Ovary (tissue), 9 donors: ENCODE measurements around the gene ACER3. TPM values are rescaled to one million over a fixed set of nuclear protein-coding genes. Genes with fewer than 3 reads are reported as not detected.
A peak's percentile ranks its signal among the peaks of the same experiment; 100 is the strongest.

Source experiments
- DNase-seq, 5 donors: peaks; one replicate each; pipeline ENCODE4 v3.0.0-alpha.2; 2019 to 2020
- H3K27ac ChIP-seq, 2 donors: fragments of 200-600 bp; one replicate each; pipeline versions ENCODE4 v1.5.1 to v1.8.0; 2019 to 2022
- H3K27me3 ChIP-seq: fragments of 200-600 bp; one replicate; pipeline ENCODE4 v1.8.0; 2022
- H3K36me3 ChIP-seq: fragments of 200-600 bp; sonication (generic); one replicate; pipeline ENCODE4 v1.5.1; 2019
- H3K4me1 ChIP-seq: one replicate; pipeline ENCODE4 v1.8.1; 2013; ENCODE audit warnings: mild to moderate bottlenecking, moderate library complexity; ENCODE audit not compliant: insufficient read depth
- H3K4me3 ChIP-seq: fragments of 200-600 bp; sonication (generic); one replicate; pipeline ENCODE4 v1.5.1; 2017
- H3K9me3 ChIP-seq, 2 donors: fragments of 200-600 bp in 1 of 2; sonication (generic) in 1 of 2; one replicate each; pipeline versions ENCODE4 v1.5.1 to v1.8.1; 2013 to 2019; ENCODE audit warnings: mild to moderate bottlenecking in 1 of 2, moderate library complexity in 1 of 2
- EP300 ChIP-seq: sonication (generic); formaldehyde crosslinking; IDR thresholded peaks from one replicate; pipeline ENCODE4 v1.6.1; 2017; ENCODE audit warnings: antibody characterized with exemption
- WGBS, 3 donors: extraction: QIAGEN DNeasy Blood & Tissue Kit in 1 of 3; methylation state at CpG; one replicate each; pipeline versions ENCODE4 v1.1.5 to v1.1.7; 2013 to 2017; 5-methylcytosine and 5-hydroxymethylcytosine counted together
- intact Hi-C, 4 donors: fragments of 100-400 bp; cut with DNase I; formaldehyde crosslinking; loops; one replicate each; pipeline versions ENCODE4 v1.11.0 to v1.15.1; 2022 to 2023
- polyA plus RNA-seq, 2 donors: library from polyadenylated mRNA; stranded (reverse); fragments of 200-250 nt in 1 of 2; fragments of 350-450 nt in 1 of 2; fragmentation: Illumina TruSeq in 1 of 2; extraction: RNeasy Lipid Tissue Mini Kit (QIAGEN cat#74804) in 1 of 2; gene quantifications; one replicate each; pipeline ENCODE4 v1.2.3, GENCODE V29; 2013 to 2014
- total RNA-seq, 7 donors: library from RNA; depleted of rRNA in 2 of 7; stranded (reverse); fragments of >200 nt in 2 of 7; fragmentation: NEBNext Ultra II Directional in 3 of 7; extraction: Animal tissue kit (Norgen Biotek cat#: 25700) in 3 of 7; gene quantifications; one replicate each; pipeline versions ENCODE4 v1.1.0 to v1.2.4, GENCODE V29; 2016 to 2023
- donor health status: DM: no; HTN: no; CAD: no; lungs with moderate emphysema.
- donor health status: DM: no; HTN: no; CAD: no.
- donor health status: Bipolar disorder and iron deficiency.
- donor health status: DM: yes; HTN: yes; CAD: no.
- donor health status: DM: no; HTN: no; CAD: no.
- donor health status: DM: yes; HTN: yes; CAD: no.

ACER3 gene
- total and polyA plus RNA-seq, 9 donors = 2.4 to 20.7 (median 8.4) TPM

DNA sequence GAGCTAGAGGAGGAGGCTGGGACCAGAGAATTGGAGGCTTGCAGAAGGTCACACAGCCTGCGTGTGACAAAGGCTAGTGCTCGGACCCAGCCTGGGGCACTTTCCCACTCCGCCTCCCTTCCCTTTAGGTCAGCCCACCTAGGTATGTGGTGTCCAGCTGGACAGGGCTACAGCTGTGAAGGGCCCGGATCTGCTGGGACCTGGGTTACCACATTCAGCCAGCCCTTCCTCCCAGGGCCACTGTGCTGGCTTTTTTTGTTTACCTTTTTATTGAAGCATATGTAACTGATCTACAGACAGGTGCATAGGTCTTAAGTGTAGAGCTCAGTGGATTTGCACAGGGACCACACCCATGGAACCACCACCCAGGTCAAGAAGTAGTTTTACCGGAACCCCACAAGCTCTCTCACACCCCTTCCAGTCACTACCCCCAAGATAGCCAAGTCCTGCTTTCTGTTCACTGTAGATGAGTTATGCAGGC lies 214.7 kb downstream of the ACER3 start:
- WGBS, 3 donors = 90 to 95% (median 92%) methylated on average over 5 of the region's 5 CpGs
- H3K27me3 ChIP-seq = no peaks in the 10 kb centered on the region
- H3K9me3 ChIP-seq = no peaks in the 10 kb centered on the region
- peak in 1 of 5 donors; percentile 22 for DNase-seq
- H3K4me1 ChIP-seq = peaks cover 27% of the 10 kb centered on the region
- H3K4me3 ChIP-seq = no peak overlapping the region
- intact Hi-C loops = no loop called here
- no peaks in the 10 kb centered on the region for H3K36me3 ChIP-seq
- TF ChIP-seq EP300 = no peak
- peak overlapping the region in 1 of 2 donors; percentile 84 for H3K27ac ChIP-seq

Other genes starting within 250 kb of the ACER3 start
- gene LRRC32, start 190.2 kb upstream of the ACER3 start, total RNA-seq = 10 to 100 TPM in 5 of 7 donors, 1 to 10 TPM in 2; 3.2 to 47.1 (median 29.5) TPM
- gene LRRC32, start 190.2 kb upstream of the ACER3 start, polyA plus RNA-seq = 10 to 100 TPM; 19.4 to 39.9 TPM
- 100 to 1,000 TPM in 1 of 7 donors, 10 to 100 TPM in 6; 19.2 to 114 (median 67.0) TPM for gene TSKU, start 77.6 kb upstream of the ACER3 start, total RNA-seq
- gene TSKU, start 77.6 kb upstream of the ACER3 start, polyA plus RNA-seq = 10 to 100 TPM; 19.3 to 22.0 TPM
- under 1 TPM in 1 of 7 donors, not detected in 6; 0.83 TPM for gene B3GNT6, start 173.5 kb downstream of the ACER3 start, total RNA-seq
- not detected for gene B3GNT6, start 173.5 kb downstream of the ACER3 start, polyA plus RNA-seq
- 10 to 100 TPM in 5 of 7 donors, 1 to 10 TPM in 2; 3.0 to 82.2 (median 23.7) TPM for gene CAPN5, start 206.1 kb downstream of the ACER3 start, total RNA-seq
- 10 to 100 TPM in 1 of 2 donors, 1 to 10 TPM in 1; 7.0 to 13.2 TPM for gene CAPN5, start 206.1 kb downstream of the ACER3 start, polyA plus RNA-seq
- 1 to 10 TPM in 4 of 7 donors, under 1 TPM in 1, not detected in 2; 0.55 to 1.8 (median 1.6) TPM for gene OMP, start 241.9 kb downstream of the ACER3 start, total RNA-seq
- not detected for gene OMP, start 241.9 kb downstream of the ACER3 start, polyA plus RNA-seq